Measurements from ENCODE around the gene MINK1. TPM values are rescaled to one million over a fixed set of nuclear protein-coding genes. Genes with fewer than 3 reads are reported as not detected.
A peak's percentile ranks its signal among the peaks of the same experiment; 100 is the strongest.

Gene MINK1
- 44.9 and 58.2 TPM in 2 replicates for total RNA-seq

- DNase-seq, result peak; percentile 96
Measured at GRCh38 chr17:4833178-4833940, at the start of gene MINK1. Gene MINK1 (plus strand): TSS chr17:4833340. CDS start chr17:4833584, 244 bp downstream.

- peak; percentile 25 for DNase-seq
Measured at GRCh38 chr17:4785311-4786105, 47.6 kb upstream of the MINK1 start.

- DNase-seq, result peak; percentile 38
Measured at GRCh38 chr17:4786106-4786511, 47.0 kb upstream of the MINK1 start, which contains the start of gene VMO1. Gene VMO1 (minus strand): TSS chr17:4786364. CDS start chr17:4786352, 12 bp downstream.

GRCh38 chr17:4786516-4786915 lies 46.6 kb upstream of the MINK1 start:
- DNase-seq, result no peak

GRCh38 chr17:4788159-4788806 lies 44.9 kb upstream of the MINK1 start:
- no peak for DNase-seq

- no peak for DNase-seq
Measured at GRCh38 chr17:4788807-4789700, 44.1 kb upstream of the MINK1 start, which contains the start of gene GLTPD2. Gene GLTPD2 (plus strand): TSS chr17:4788964. CDS start chr17:4789012, 48 bp downstream.

GRCh38 chr17:4789701-4789950 lies 43.5 kb upstream of the MINK1 start:
- DNase-seq, result no peak

GRCh38 chr17:4789951-4790704 lies 43.0 kb upstream of the MINK1 start:
- DNase-seq, result peak; percentile 88

GRCh38 chr17:4790705-4791088 lies 42.4 kb upstream of the MINK1 start:
- DNase-seq, result no peak

GRCh38 chr17:4795168-4795567 lies 38.0 kb upstream of the MINK1 start:
- no peak for DNase-seq

GRCh38 chr17:4796552-4796920 lies 36.6 kb upstream of the MINK1 start:
- peak; percentile 65 for DNase-seq

GRCh38 chr17:4800462-4801196 lies 32.5 kb upstream of the MINK1 start:
- no peak for DNase-seq

GRCh38 chr17:4802228-4802627 lies 30.9 kb upstream of the MINK1 start, which contains the start of gene C17orf114:
Gene C17orf114 (minus strand): TSS chr17:4802328.
- DNase-seq, result no peak

GRCh38 chr17:4806456-4806776 lies 26.7 kb upstream of the MINK1 start:
- DNase-seq, result no peak

GRCh38 chr17:4806777-4807604 lies 26.1 kb upstream of the MINK1 start, which contains the start of gene PLD2:
Gene PLD2 (plus strand): TSS chr17:4807152. CDS start chr17:4807773, 621 bp downstream.
- DNase-seq, result peak; percentile 82

- no peak for DNase-seq
Measured at GRCh38 chr17:4807605-4808377, 25.3 kb upstream of the MINK1 start.

GRCh38 chr17:4808378-4808767 lies 24.8 kb upstream of the MINK1 start:
- DNase-seq, result no peak

- no peak for DNase-seq
Measured at GRCh38 chr17:4810696-4811290, 22.3 kb upstream of the MINK1 start.

- DNase-seq, result no peak
Measured at GRCh38 chr17:4811471-4811870, 21.7 kb upstream of the MINK1 start.

Measured in dermis blood vessel endothelial cell (primary cell).